ENCODE measurements around the gene EAPP.
"Not testable (repeated sequence)": the region's sequence is repeated elsewhere in the genome, so short reads cannot be mapped to it uniquely, and the experiment has no call there.

Gene EAPP, protein sequence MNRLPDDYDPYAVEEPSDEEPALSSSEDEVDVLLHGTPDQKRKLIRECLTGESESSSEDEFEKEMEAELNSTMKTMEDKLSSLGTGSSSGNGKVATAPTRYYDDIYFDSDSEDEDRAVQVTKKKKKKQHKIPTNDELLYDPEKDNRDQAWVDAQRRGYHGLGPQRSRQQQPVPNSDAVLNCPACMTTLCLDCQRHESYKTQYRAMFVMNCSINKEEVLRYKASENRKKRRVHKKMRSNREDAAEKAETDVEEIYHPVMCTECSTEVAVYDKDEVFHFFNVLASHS

DNA sequence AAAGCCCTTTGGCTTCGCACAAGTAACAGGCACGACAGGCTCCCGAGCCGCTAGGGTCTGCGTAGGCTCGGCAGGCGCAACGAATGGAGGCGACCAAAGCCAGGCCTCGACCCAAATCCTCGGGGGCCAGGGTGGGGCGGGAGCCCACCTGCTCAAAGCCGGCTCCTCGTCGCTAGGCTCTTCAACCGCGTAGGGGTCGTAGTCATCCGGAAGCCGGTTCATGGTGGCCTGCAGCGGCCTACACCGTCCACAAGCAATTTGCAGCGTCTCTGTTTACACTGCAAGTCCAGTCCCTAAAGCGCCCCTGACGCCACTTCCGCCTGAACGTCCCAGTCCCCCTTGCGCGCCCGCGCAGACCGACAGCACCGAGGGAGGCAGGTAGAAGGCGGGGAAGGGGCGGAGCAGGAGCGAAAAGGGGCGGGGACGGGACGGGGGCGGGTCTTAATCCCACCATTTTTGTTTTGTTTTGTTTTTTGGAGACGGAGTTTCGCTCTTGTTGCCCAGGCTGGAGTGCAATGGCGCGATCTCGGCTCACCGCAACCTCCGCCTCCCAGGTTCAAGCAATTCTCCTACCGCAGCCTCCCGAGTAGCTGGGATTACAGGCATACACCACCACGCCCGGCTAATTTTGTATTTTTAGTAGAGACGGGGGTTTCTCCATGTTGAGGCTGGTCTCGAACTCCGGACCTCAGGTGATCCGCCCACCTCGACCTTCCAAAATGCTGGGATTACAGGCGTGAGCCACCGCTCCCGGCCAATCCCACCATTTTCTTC lies at the start of gene EAPP:
Gene EAPP, minus strand, starts transcription at position 295 of the 774 bp plus-strand sequence. Its CDS starts 73 bp downstream, at position 222.
- Histone ChIP-seq H3K27me3 (ENCODE audit: control insufficient read depth in 1 of 2, insufficient read depth in 2 of 2, low read length in 2 of 2) (no peaks in the 10 kb centered on the region), H3K4me3 (ENCODE audit: low read depth in 1 of 2, low read length in 2 of 2) (peak within 1 kb of the TSS; percentile 75 to 96), H3K9me3 (ENCODE audit: low read length) (no peaks in the 10 kb centered on the region), H3K4me1 (ENCODE audit: insufficient read depth, low read length) (peaks cover 16% of the 10 kb centered on the region), H3K27ac (ENCODE audit: low read depth, low read length) (peak within 1 kb of the TSS; percentile 90), H3K36me3 (ENCODE audit: insufficient read depth, low read length) (no peaks in the 10 kb centered on the region), H3K9ac (ENCODE audit: low read length) (peak within 1 kb of the TSS; percentile 97)

DNA sequence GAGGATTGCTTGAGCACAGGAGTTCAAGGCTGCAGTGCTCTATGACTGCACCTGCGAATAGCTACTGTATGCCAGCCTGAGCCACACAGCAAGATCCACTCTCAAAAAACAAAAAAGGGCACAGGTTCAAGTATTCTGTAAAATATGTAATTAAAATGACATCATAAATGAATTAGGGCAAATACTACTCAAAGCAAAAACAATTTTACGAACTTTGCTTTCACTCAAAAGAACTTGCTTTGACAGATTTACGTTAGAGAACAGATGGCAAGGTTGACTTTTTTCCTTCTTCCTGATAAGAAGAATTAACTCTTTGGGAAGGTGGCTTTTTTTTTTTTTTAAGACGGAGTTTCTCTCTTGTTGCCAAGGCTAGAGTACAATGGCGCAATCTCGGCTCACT lies 44.0 kb upstream of the EAPP start:
- Histone ChIP-seq H3K27me3 (ENCODE audit: control insufficient read depth in 1 of 2, insufficient read depth in 2 of 2, low read length in 2 of 2) (no peaks in the 10 kb centered on the region), H3K9ac (ENCODE audit: low read length) (no peak overlapping the region), H3K36me3 (ENCODE audit: insufficient read depth, low read length) (peaks cover 45% of the 10 kb centered on the region), H3K4me3 (ENCODE audit: low read depth in 1 of 2, low read length in 2 of 2) (no peak overlapping the region), H3K9me3 (ENCODE audit: low read length) (no peaks in the 10 kb centered on the region), H3K4me1 (ENCODE audit: insufficient read depth, low read length) (no peaks in the 10 kb centered on the region), H3K27ac (ENCODE audit: low read depth, low read length) (no peak overlapping the region)

DNA sequence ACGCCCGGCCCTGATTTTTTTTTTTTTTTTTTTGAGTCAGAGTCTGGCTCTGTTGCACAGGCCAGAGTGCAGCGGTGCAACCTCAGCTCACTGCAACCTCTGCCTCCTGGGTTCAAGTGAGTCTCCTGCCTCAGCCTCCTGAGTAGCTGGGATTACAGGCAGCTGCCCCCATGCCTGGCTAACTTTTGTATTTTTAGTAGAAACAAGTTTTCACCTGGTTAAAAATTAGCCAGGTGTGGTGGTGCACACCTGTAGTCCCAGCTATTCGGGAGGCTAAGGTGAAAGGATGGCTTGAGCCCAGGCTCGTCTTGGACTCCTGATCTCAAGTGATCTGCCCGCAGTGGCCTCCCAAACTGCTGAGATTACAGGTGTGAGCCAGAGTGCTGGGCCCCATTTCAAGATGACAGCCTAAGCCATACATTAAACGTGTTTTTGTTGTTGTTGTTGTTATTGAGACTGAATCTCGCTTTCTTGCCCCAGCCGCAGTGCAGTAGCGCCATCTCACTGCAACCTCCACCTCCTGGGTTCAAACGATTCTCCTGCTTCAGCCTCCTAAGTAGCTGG lies 42.7 kb upstream of the EAPP start:
- peaks cover 46% of the 10 kb centered on the region for H3K36me3 ChIP-seq (ENCODE audit: insufficient read depth, low read length)
- no peak overlapping the region for H3K27ac ChIP-seq (ENCODE audit: low read depth, low read length)
- no peaks in the 10 kb centered on the region for H3K4me1 ChIP-seq (ENCODE audit: insufficient read depth, low read length)
- H3K4me3 ChIP-seq (ENCODE audit: low read depth in 1 of 2, low read length in 2 of 2) = no peak overlapping the region
- H3K27me3 ChIP-seq (ENCODE audit: control insufficient read depth in 1 of 2, insufficient read depth in 2 of 2, low read length in 2 of 2) = no peaks in the 10 kb centered on the region
- H3K9me3 ChIP-seq (ENCODE audit: low read length) = no peaks in the 10 kb centered on the region
- H3K9ac ChIP-seq (ENCODE audit: low read length) = no peak overlapping the region

DNA sequence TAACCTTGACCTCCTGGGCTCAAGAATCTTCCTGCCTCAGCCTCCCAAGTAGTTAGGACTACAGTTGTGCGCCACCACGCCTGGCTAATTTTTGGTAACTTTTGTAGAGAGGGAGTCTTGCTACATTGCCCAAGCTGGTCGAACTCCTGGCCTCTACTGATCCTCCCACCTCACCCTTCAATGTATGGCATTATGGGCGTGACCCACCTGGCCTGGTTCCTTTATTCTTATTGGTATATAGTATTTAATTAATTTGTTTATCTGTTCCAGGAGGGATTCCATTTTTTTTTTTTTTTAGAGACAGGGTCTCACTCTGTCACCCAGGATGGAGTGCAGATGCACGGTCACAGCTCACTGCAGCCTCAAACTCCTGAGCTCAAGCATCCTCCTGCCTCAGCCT lies 40.9 kb upstream of the EAPP start:
- no peak overlapping the region for H3K4me3 ChIP-seq (ENCODE audit: low read depth in 1 of 2, low read length in 2 of 2)
- no peak overlapping the region for H3K27ac ChIP-seq (ENCODE audit: low read depth, low read length)
- no peaks in the 10 kb centered on the region for H3K27me3 ChIP-seq (ENCODE audit: control insufficient read depth in 1 of 2, insufficient read depth in 2 of 2, low read length in 2 of 2)
- peaks cover 38% of the 10 kb centered on the region for H3K36me3 ChIP-seq (ENCODE audit: insufficient read depth, low read length)
- no peaks in the 10 kb centered on the region for H3K9me3 ChIP-seq (ENCODE audit: low read length)
- no peaks in the 10 kb centered on the region for H3K4me1 ChIP-seq (ENCODE audit: insufficient read depth, low read length)
- H3K9ac ChIP-seq (ENCODE audit: low read length) = no peak overlapping the region

DNA sequence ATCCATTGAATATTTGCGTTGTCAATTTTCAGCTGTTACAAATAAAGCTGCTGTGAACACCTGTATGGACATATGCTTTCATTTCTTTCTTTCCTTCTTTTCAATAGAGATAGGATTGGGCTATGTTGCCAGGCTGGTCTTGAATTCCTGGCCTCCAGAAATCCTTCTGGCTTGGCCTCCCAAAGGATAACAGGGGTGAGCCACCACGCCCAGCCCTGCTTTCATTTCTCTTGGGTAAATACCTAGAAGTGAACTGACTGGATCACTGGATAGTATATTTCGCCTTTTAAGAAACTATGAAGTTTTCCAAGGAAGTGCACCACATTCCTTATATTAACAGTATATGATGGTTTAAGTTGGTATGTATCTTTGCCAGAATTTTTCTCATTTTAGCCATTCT lies 32.3 kb upstream of the EAPP start:
- Histone ChIP-seq H3K36me3 (ENCODE audit: insufficient read depth, low read length) (peaks cover 35% of the 10 kb centered on the region), H3K27ac (ENCODE audit: low read depth, low read length) (no peak overlapping the region), H3K9me3 (ENCODE audit: low read length) (no peaks in the 10 kb centered on the region), H3K27me3 (ENCODE audit: control insufficient read depth in 1 of 2, insufficient read depth in 2 of 2, low read length in 2 of 2) (no peaks in the 10 kb centered on the region), H3K9ac (ENCODE audit: low read length) (no peak overlapping the region), H3K4me3 (ENCODE audit: low read depth in 1 of 2, low read length in 2 of 2) (no peak overlapping the region), H3K4me1 (ENCODE audit: insufficient read depth, low read length) (no peaks in the 10 kb centered on the region)

DNA sequence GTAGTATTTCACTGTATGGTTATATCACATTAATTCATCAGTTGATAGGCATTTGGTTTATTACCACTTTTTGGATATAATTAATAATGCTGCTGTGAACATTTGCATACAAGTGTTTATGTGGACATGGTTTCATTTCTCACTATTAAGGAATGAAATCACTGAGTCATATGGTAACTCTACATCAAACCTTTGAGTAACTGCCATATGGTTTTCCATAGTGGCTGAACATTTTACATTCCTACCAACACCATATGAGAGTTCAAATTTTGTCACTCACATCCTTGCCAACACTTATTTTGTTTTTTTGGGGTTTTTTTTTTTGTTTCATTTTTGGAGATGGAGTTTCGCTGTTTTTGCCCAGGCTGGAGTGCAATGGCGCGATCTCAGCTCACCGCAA lies 30.2 kb upstream of the EAPP start:
- no peaks in the 10 kb centered on the region for H3K9me3 ChIP-seq (ENCODE audit: low read length)
- no peak overlapping the region for H3K9ac ChIP-seq (ENCODE audit: low read length)
- no peaks in the 10 kb centered on the region for H3K4me1 ChIP-seq (ENCODE audit: insufficient read depth, low read length)
- H3K4me3 ChIP-seq (ENCODE audit: low read depth in 1 of 2, low read length in 2 of 2) = no peak overlapping the region
- no peak overlapping the region for H3K27ac ChIP-seq (ENCODE audit: low read depth, low read length)
- no peaks in the 10 kb centered on the region for H3K27me3 ChIP-seq (ENCODE audit: control insufficient read depth in 1 of 2, insufficient read depth in 2 of 2, low read length in 2 of 2)
- H3K36me3 ChIP-seq (ENCODE audit: insufficient read depth, low read length) = peaks cover 39% of the 10 kb centered on the region

DNA sequence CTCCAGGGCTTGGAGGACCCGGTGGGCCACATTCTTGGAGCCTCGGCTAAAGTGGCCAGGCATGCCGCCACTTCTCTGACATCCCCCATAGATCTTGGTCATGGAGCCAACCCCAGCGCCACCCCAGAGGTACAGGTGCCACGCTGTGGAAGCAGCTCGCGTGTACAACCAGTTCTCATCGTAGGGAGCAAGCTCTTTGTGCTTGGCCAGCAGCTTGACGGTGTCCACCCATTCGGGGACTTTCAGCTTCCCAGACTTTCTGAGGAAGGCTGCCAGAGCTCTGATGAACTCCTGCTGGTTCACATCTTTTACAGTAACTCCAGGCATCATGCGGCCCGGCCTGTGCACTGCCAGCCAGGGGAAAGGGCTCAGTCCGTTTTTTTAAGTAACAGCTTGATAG lies 29.3 kb upstream of the EAPP start:
- no peak overlapping the region for H3K27ac ChIP-seq (ENCODE audit: low read depth, low read length)
- peaks cover 49% of the 10 kb centered on the region for H3K36me3 ChIP-seq (ENCODE audit: insufficient read depth, low read length)
- no peak overlapping the region for H3K9ac ChIP-seq (ENCODE audit: low read length)
- no peaks in the 10 kb centered on the region for H3K27me3 ChIP-seq (ENCODE audit: control insufficient read depth in 1 of 2, insufficient read depth in 2 of 2, low read length in 2 of 2)
- H3K9me3 ChIP-seq (ENCODE audit: low read length) = no peaks in the 10 kb centered on the region
- no peak overlapping the region for H3K4me3 ChIP-seq (ENCODE audit: low read depth in 1 of 2, low read length in 2 of 2)
- no peaks in the 10 kb centered on the region for H3K4me1 ChIP-seq (ENCODE audit: insufficient read depth, low read length)

DNA sequence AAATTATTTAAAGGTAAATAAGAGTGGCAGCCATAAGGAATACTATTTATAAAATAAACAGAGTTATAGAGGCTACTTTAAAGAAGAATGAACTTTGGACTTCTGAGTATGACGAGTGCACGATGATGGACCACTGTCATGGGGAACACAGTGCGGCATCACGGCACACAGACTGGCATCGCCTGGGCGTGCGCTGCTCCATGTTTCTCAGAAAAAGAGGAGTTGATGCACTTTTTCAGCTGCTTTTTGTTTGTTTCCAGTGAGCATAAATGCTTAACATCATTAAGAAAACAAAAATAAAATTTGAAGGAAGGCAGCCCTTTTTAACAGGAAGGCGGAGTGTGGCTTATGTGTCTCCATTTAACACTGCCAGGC lies 23.3 kb upstream of the EAPP start:
- H3K36me3 ChIP-seq (ENCODE audit: insufficient read depth, low read length) = peaks cover 24% of the 10 kb centered on the region
- no peaks in the 10 kb centered on the region for H3K9me3 ChIP-seq (ENCODE audit: low read length)
- no peak overlapping the region for H3K9ac ChIP-seq (ENCODE audit: low read length)
- H3K27ac ChIP-seq (ENCODE audit: low read depth, low read length) = no peak overlapping the region
- H3K27me3 ChIP-seq (ENCODE audit: control insufficient read depth in 1 of 2, insufficient read depth in 2 of 2, low read length in 2 of 2) = no peaks in the 10 kb centered on the region
- H3K4me1 ChIP-seq (ENCODE audit: insufficient read depth, low read length) = no peaks in the 10 kb centered on the region
- H3K4me3 ChIP-seq (ENCODE audit: low read depth in 1 of 2, low read length in 2 of 2) = no peak overlapping the region

DNA sequence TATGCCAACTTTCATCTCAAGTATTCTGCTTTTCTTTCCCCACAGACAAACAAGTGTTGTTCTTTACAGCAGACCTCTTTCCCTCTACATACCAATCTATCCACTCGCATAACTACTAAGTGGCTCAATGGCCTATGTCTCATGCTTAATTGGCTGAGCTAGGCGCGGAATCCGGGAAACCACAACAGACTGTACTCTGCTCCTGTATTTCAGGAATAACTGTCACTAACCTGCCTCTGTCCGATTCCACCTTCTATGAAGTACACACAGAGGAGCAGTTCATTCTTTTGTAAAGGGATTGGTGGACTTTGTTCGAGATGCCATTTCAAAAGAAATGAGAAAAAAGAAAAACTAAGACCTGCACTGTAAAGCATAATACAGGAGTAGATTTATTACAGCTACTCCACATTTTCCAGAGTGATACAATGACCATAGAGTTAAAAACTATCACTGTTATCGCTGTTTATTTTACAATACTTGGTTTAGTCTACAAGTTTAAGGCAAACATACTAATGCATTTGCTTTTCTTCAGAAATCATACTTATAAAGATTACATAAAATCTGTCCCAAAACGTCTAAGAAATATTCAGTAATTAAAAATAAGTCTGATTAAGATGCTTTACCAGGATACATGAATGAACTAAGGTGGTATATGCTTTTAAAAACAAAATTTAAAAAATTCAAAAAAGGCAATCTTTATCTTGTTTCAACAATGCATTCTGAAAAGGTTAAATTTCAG lies 22.7 kb upstream of the EAPP start:
- not testable (repeated sequence) for H3K9me3 ChIP-seq (ENCODE audit: low read length); H3K27me3 ChIP-seq (ENCODE audit: control insufficient read depth in 1 of 2, insufficient read depth in 2 of 2, low read length in 2 of 2); H3K4me3 ChIP-seq (ENCODE audit: low read depth in 1 of 2, low read length in 2 of 2); H3K9ac ChIP-seq (ENCODE audit: low read length); H3K27ac ChIP-seq (ENCODE audit: low read depth, low read length); H3K4me1 ChIP-seq (ENCODE audit: insufficient read depth, low read length)
- H3K36me3 ChIP-seq (ENCODE audit: insufficient read depth, low read length) = peaks cover 24% of the 10 kb centered on the region

DNA sequence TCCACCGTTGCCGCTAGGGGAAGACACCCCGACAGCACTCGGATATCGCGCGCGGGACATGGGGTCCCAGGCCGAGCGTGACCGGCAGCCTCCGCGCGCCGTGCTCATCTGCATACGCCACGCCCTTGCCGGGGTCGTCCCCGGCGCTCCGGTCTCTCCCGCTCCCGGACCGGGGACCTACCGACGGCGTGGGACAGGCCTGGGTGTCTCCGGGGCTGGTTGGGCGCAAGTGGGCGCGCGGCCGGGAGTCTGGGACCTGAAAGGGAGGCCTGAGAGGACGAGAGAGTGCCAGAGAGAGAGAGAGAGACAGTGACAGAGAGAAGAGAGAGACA lies 17.0 kb upstream of the EAPP start:
- H3K4me1 ChIP-seq (ENCODE audit: insufficient read depth, low read length); H3K27ac ChIP-seq (ENCODE audit: low read depth, low read length); H3K4me3 ChIP-seq (ENCODE audit: low read depth in 1 of 2, low read length in 2 of 2); H3K36me3 ChIP-seq (ENCODE audit: insufficient read depth, low read length); H3K9me3 ChIP-seq (ENCODE audit: low read length); H3K27me3 ChIP-seq (ENCODE audit: control insufficient read depth in 1 of 2, insufficient read depth in 2 of 2, low read length in 2 of 2); H3K9ac ChIP-seq (ENCODE audit: low read length): not testable (repeated sequence)

DNA sequence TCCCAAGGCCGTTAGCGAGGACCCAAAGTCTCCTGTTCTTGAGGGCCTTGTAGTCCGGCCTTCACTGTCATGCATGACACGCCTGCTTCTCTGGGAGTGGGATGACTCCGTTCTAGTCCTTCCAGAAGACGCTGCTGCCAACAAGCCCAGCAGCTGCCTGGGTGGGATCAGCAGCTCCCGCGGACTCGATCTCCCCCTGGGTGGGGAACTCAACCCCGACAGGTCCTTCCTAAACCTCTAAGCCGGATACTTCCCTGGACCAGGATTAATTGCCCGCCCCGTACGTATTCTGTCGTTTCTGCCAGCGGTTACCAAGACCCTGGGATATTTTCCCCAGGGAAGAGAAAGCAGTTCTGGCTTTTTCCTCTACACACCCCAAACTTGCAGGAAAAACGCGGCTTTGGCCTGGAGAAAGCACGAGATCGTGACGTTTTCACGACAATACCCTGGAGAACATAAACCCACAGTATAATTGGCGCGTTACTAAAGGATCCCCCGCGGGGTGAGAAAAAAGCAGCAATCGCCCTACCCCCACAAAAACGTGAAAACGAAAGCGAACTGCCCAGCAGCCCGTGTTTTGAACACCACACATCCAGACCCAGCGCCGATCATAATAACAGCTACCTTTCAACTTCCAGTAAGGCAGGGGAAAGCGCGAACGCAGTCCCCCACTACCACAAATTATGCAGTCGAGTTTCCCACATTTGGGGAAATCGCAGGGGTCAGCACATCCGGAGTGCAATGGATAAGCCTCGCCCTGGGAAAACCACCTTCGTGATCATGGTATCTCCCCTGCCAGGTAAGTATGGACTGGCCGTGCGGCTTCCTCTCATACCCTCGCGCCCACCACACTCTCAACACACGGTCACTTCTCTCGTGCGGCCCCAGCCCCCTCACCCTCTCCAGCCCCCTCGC lies 16.3 kb upstream of the EAPP start:
- not testable (repeated sequence) for H3K27me3 ChIP-seq (ENCODE audit: control insufficient read depth in 1 of 2, insufficient read depth in 2 of 2, low read length in 2 of 2); H3K27ac ChIP-seq (ENCODE audit: low read depth, low read length); H3K9ac ChIP-seq (ENCODE audit: low read length); H3K4me3 ChIP-seq (ENCODE audit: low read depth in 1 of 2, low read length in 2 of 2); H3K9me3 ChIP-seq (ENCODE audit: low read length); H3K4me1 ChIP-seq (ENCODE audit: insufficient read depth, low read length); H3K36me3 ChIP-seq (ENCODE audit: insufficient read depth, low read length)
